ENCODE data around the gene SP3. TPM values are rescaled to one million over a fixed set of nuclear protein-coding genes. Genes with fewer than 3 reads are reported as not detected.

Gene SP3
- total and polyA plus RNA-seq, 2 of the 8 experiments (the other 6 are each of a cell fraction or from before 2014, with no cell fraction given): 31.0 to 92.1 TPM

DNA sequence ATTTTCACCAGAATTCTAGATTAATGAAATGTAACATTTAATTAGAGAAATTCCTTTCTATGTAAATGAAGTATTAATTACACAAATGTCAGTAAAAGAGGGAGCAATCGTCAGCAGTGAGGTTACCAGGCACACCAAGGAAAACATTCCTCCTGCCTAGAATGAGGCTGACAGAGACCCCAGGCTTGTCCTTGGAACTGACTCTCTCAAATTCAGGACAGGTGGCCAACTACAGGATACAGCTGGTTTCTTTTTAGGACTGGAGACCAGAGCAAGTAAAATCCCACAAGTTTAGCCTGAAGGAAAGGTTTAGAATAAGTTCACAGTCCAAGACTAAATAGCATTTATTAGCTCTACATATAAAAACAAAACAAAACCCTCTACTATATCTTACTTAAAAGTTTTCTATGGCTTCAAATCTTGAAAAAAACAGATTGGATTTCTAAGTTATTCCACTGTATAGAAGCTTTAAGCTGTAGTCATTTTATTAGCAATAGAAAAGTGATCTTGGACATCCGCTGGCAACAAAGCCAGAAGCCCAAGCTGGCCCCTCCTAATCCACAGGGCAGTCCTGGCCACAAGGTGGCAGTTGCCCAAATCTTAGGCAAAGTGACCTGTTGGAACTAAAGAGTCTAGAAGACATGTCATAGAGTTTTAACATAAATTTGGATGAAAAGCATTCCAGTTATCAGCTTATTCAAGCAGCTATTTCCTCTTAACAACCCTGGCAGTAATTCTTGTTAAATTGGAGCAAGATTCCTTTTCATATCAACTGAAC lies 81.0 kb downstream of the SP3 start (continued):
- TF ChIP-seq, protein P1, sequence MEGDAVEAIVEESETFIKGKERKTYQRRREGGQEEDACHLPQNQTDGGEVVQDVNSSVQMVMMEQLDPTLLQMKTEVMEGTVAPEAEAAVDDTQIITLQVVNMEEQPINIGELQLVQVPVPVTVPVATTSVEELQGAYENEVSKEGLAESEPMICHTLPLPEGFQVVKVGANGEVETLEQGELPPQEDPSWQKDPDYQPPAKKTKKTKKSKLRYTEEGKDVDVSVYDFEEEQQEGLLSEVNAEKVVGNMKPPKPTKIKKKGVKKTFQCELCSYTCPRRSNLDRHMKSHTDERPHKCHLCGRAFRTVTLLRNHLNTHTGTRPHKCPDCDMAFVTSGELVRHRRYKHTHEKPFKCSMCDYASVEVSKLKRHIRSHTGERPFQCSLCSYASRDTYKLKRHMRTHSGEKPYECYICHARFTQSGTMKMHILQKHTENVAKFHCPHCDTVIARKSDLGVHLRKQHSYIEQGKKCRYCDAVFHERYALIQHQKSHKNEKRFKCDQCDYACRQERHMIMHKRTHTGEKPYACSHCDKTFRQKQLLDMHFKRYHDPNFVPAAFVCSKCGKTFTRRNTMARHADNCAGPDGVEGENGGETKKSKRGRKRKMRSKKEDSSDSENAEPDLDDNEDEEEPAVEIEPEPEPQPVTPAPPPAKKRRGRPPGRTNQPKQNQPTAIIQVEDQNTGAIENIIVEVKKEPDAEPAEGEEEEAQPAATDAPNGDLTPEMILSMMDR (IDR thresholded peaks at IDR 0.05; ENCODE audit: control extremely low read depth in 1 of 3, insufficient read depth in 1 of 3, low read depth in 1 of 3, low read length in 3 of 3): peak; percentile 70 to 79 (median 73)

Measured in H1 (cell line).